T-cell (primary cell): Measurements from ENCODE around the gene LIMK1. TPM values are rescaled to one million over a fixed set of nuclear protein-coding genes. Genes with fewer than 3 reads are reported as not detected.

Experiments used
- total RNA-seq, 35 experiments: library from RNA in 6 of 35; stranded (reverse) in 6 of 35; fragments of 120-200 nt in 1 of 35; gene quantifications; one replicate each; pipeline versions ENCODE4 v1.2.1 to v1.2.4 and lab custom pipeline; 2013 to 2026

LIMK1 gene
- total RNA-seq, 5 donors from 2014 or later (not counting 1 experiment from before 2014, with no cell fraction given), result 13.5 to 24.9 (median 18.4) TPM

Other genes starting within 250 kb of the LIMK1 start
- gene METTL27, start 241.3 kb upstream of the LIMK1 start, total RNA-seq, result 1 to 10 TPM in 4 of 5 donors, under 1 TPM in 1; 0.45 to 7.2 (median 1.8) TPM
- gene TMEM270, start 222.6 kb upstream of the LIMK1 start, total RNA-seq, result not detected
- gene ELN, start 55.6 kb upstream of the LIMK1 start, total RNA-seq, result under 1 TPM in 3 of 5 donors, not detected in 2; 0.22 to 0.56 (median 0.44) TPM
- 100 to 1,000 TPM; 174 to 258 (median 186) TPM for gene EIF4H, start 90.6 kb downstream of the LIMK1 start, total RNA-seq
- gene LAT2, start 126.2 kb downstream of the LIMK1 start, total RNA-seq, result 10 to 100 TPM in 1 of 5 donors, 1 to 10 TPM in 4; 4.1 to 12.3 (median 6.4) TPM
- gene RFC2, start 170.6 kb downstream of the LIMK1 start, total RNA-seq, result 10 to 100 TPM; 13.3 to 17.6 (median 14.8) TPM
- 1 to 10 TPM; 3.1 to 8.5 (median 6.3) TPM for gene CLIP2, start 205.6 kb downstream of the LIMK1 start, total RNA-seq